Vagina (tissue), 2 donors: Measurements from ENCODE around the gene LYSMD3.

Experiments
- CTCF ChIP-seq, 3 experiments: fragments of 450-650 bp in 2 of 3; fragments of 200-600 bp in 1 of 3; sonication (generic) in 1 of 3; IDR thresholded peaks; one replicate each; pipeline ENCODE4 v1.5.1; 2017 to 2019; ENCODE audit warnings: antibody characterized with exemption in 3 of 3, mild to moderate bottlenecking in 2 of 3, moderate library complexity in 2 of 3
- POLR2A ChIP-seq, 2 donors: fragments of 450-650 bp; IDR thresholded peaks; one replicate each; pipeline ENCODE4 v1.6.1; 2017; ENCODE audit warnings: antibody characterized with exemption in 2 of 2, mild to moderate bottlenecking in 2 of 2, moderate library complexity in 2 of 2
- POLR2AphosphoS5 ChIP-seq, 2 donors: sonication (generic); formaldehyde crosslinking; IDR thresholded peaks; one replicate each; pipeline ENCODE4 v1.9.0; 2017; ENCODE audit warnings: antibody characterized with exemption in 2 of 2, mild to moderate bottlenecking in 2 of 2, low read depth in 1 of 2; ENCODE audit not compliant: insufficient read depth in 1 of 2

DNA sequence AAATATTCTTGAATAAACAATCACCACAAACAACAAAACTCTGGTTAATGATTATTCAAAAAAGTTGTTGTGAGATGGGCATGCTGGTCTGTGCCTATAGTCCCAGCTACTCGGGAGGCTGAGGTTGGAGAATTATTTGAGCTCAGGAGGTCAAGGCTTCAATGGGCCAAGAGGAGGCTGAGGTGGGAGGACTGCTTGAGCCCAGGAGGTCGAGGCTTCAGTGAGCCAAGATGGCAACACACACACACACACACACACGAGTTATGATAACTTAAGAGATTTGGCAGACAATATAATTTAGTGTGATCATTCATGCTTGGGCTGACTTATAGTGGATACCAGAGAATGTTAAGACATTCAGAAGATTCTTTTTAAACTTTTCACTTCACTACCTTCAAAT, 14.9 kb downstream of the LYSMD3 start:
- no peak for TF ChIP-seq CTCF (IDR thresholded peaks at IDR 0.05)
- no peak for TF ChIP-seq POLR2A (IDR thresholded peaks at IDR 0.05)
- no peak for TF ChIP-seq POLR2AphosphoS5 (IDR thresholded peaks at IDR 0.05; ENCODE audit: insufficient read depth in 1 of 2, low read depth in 1 of 2)
